Calu3 (cell line): Measurements from ENCODE around the gene PCIF1. TPM values are rescaled to one million over a fixed set of nuclear protein-coding genes. Genes with fewer than 3 reads are reported as not detected.

Experiments used
- BruUV-seq: library from RNA; stranded (reverse); fragments of 400-500 nt; replicated peaks from 2 replicates; lab custom pipeline; 2021; lab: Mats Ljungman, UMichigan
- CTCF ChIA-PET: fragments of 300-600 bp; sonication (Branson Sonifier 250); formaldehyde crosslinking; loops from one replicate; lab custom pipeline; 2022; ENCODE audit warnings: antibody characterized with exemption; lab: Charles Lee
- DNase-seq: peaks from one replicate; pipeline ENCODE4 v3.0.0; 2022
- H3K27ac Mint-ChIP-seq: one replicate; pipeline ENCODE4 v1.8.0; 2022; ENCODE audit warnings: mixed read lengths; ENCODE audit not compliant: unreplicated experiment
- H3K27me3 Mint-ChIP-seq: one replicate; pipeline ENCODE4 v1.8.0; 2022; ENCODE audit warnings: mixed read lengths; ENCODE audit not compliant: unreplicated experiment
- H3K36me3 Mint-ChIP-seq: one replicate; pipeline ENCODE4 v1.8.0; 2022; ENCODE audit warnings: mild to moderate bottlenecking, moderate library complexity, mixed read lengths; ENCODE audit not compliant: insufficient read depth, unreplicated experiment
- H3K4me1 Mint-ChIP-seq: one replicate; pipeline ENCODE4 v1.8.0; 2022; ENCODE audit warnings: mild to moderate bottlenecking, low read depth, mixed read lengths; ENCODE audit not compliant: unreplicated experiment
- H3K4me3 Mint-ChIP-seq: one replicate; pipeline ENCODE4 v1.8.0; 2022; ENCODE audit warnings: mild to moderate bottlenecking, low read depth, moderate library complexity, mixed read lengths; ENCODE audit not compliant: unreplicated experiment
- H3K9me3 Mint-ChIP-seq: one replicate; pipeline ENCODE4 v1.8.0; 2022; ENCODE audit warnings: low read depth, mixed read lengths; ENCODE audit not compliant: unreplicated experiment
- intact Hi-C: fragments of 100-400 bp; cut with micrococcal nuclease; formaldehyde crosslinking; loops from one replicate; pipeline ENCODE4 v1.10.0; 2022; ENCODE audit not compliant: unreplicated experiment
- total RNA-seq: library from RNA; stranded (reverse); gene quantifications from 2 replicates; pipeline ENCODE4 v1.2.3, GENCODE V29; 2022
- TF ChIP-seq, protein P1 (sequence below): fragments of 200-600 bp; IDR thresholded peaks from one replicate; pipeline ENCODE4 v1.8.0; 2022; ENCODE audit warnings: antibody characterized with exemption; ENCODE audit not compliant: unreplicated experiment

The PCIF1 gene
- total RNA-seq, 1 experiment from 2014 or later, result 39.8 TPM

DNA sequence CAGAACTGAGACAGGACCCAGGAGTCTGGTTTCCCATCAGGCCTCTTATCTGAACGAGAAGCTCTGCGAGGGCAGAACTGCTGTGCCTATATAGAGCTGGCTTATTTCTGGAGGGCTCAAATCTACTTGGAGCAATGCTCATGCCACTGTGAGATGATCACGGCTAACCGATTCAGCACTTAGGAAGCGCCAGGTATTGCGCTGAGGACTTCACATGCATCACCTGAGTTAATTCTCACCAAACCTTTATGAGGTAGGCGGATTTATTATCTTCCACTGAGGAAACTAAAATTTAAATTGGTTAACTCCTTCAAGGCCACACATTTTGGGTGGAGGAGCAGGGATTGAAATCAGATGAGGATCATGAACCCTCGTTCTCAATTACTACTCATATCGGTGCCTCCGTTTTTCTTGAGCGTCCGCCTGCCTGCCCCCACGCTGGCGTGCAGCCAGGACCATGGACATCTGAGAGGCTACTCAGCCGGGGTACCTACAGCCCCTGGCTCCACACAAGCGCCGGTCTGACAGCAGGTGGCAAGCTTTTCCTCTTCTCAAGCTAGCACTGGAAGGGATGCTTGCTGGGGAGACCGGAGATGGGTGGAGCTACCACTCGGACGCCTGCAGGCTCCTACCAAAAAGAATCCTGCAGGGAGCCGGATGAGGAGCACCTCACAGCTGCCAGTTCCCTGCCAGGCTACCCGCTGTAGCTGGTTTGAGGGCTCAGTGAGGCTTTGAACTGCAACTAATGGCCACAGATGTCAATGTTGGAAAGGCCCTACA is 1.0 kb upstream of the PCIF1 start:
- DNase-seq, result peak; percentile 90
- Mint-ChIP-seq H3K4me3 (peak overlapping the region; percentile 100), H3K27ac (peak overlapping the region; percentile 99), H3K36me3 (peaks cover 53% of the 10 kb centered on the region), H3K9me3 (no peaks in the 10 kb centered on the region), H3K27me3 (peaks cover 4% of the 10 kb centered on the region), H3K4me1 (peaks cover 4% of the 10 kb centered on the region)
- intact Hi-C loops, result no loop called here
- CTCF ChIA-PET, result interaction anchor here (0.6 to 2.3 kb wide), 11 partner anchors 9 to 134 kb away, joined by 3 to 7 read pairs (median 3); partner anchors contain the start of gene ZSWIM1
- BruUV-seq, result no TSS peak
- TF ChIP-seq, protein P1, sequence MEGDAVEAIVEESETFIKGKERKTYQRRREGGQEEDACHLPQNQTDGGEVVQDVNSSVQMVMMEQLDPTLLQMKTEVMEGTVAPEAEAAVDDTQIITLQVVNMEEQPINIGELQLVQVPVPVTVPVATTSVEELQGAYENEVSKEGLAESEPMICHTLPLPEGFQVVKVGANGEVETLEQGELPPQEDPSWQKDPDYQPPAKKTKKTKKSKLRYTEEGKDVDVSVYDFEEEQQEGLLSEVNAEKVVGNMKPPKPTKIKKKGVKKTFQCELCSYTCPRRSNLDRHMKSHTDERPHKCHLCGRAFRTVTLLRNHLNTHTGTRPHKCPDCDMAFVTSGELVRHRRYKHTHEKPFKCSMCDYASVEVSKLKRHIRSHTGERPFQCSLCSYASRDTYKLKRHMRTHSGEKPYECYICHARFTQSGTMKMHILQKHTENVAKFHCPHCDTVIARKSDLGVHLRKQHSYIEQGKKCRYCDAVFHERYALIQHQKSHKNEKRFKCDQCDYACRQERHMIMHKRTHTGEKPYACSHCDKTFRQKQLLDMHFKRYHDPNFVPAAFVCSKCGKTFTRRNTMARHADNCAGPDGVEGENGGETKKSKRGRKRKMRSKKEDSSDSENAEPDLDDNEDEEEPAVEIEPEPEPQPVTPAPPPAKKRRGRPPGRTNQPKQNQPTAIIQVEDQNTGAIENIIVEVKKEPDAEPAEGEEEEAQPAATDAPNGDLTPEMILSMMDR, result peak; percentile 44

DNA sequence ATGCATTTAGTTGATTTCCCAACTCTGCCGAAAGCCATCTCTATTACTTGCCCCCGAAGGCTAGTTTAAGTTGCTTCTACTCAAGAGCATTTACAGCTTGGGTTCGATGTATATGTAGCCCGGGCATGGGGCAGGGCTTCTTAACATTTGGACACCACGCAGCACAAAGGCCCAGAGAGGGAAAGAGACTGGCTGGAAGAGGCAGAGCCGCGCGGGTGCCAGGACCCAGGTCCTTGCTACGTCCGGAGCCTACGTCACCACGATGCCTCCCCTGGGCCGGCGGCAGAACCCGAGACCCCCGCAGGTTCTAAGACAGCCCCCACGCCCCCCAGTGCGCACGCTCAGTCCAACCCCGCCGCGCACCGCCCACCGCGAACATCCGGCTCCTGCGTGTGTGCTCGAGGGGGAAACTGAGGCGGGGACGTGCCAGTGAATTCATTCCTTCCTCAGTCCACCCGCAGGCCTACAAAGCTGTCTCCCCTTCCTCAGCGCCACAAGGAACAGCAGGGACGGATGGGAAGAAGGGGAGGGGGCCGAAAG is 367 bp upstream of the PCIF1 start:
- peak overlapping the region; percentile 100 for H3K4me3 Mint-ChIP-seq
- H3K27ac Mint-ChIP-seq, result peak overlapping the region; percentile 99
- no peaks in the 10 kb centered on the region for H3K9me3 Mint-ChIP-seq
- intact Hi-C loops, result no loop called here
- peak; percentile 58 for DNase-seq
- TF ChIP-seq, protein P1, result no peak
- H3K27me3 Mint-ChIP-seq, result no peaks in the 10 kb centered on the region
- peaks cover 6% of the 10 kb centered on the region for H3K4me1 Mint-ChIP-seq
- BruUV-seq, result TSS peak; percentile 72
- CTCF ChIA-PET, result interaction anchor here (0.6 to 2.3 kb wide), 13 partner anchors 10 to 135 kb away, joined by 3 to 7 read pairs (median 4); partner anchors contain the start of gene ZSWIM1
- peaks cover 58% of the 10 kb centered on the region for H3K36me3 Mint-ChIP-seq

DNA sequence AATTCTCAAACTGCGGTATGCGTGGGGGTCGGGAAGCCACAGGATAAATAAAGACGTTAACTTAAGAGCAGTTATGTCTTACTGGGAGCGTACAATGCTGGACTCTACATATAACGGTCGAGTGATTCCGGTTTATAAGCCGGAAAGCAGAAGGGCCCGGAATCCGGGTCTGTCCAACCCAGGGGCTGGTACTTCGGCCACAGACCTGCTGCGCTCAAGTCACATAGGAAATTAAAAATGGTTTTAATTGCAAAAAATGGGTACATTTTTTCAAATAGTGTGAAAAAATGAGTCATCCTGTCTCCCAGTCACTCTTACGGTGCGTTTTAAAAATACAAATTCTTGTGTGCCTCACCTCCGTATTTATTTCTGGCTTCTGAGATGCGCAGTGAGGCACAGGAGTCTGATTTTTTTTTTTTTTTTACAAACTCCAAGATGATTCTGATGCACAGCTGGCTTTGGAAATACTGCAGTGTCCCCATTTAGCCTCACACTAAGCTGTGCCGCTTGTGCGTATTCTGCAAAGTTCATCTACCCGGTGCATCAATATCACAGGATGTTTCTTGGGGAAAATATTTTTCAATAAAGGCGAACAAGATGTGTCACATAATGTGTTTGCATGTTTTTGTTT is 1.0 kb downstream of the PCIF1 start:
- BruUV-seq, result TSS peak; percentile 80
- intact Hi-C loops, result no loop called here
- CTCF ChIA-PET, result interaction anchor here (0.7 to 2.3 kb wide), 8 partner anchors 11 to 95 kb away, joined by 3 to 7 read pairs (median 4); no protein-coding TSS in a partner anchor
- DNase-seq, result no peak
- peaks cover 6% of the 10 kb centered on the region for H3K4me1 Mint-ChIP-seq
- H3K4me3 Mint-ChIP-seq, result peak overlapping the region; percentile 100
- no peaks in the 10 kb centered on the region for H3K27me3 Mint-ChIP-seq
- H3K9me3 Mint-ChIP-seq, result no peaks in the 10 kb centered on the region
- peak overlapping the region; percentile 99 for H3K27ac Mint-ChIP-seq
- peaks cover 70% of the 10 kb centered on the region for H3K36me3 Mint-ChIP-seq
- TF ChIP-seq, protein P1, result no peak

DNA sequence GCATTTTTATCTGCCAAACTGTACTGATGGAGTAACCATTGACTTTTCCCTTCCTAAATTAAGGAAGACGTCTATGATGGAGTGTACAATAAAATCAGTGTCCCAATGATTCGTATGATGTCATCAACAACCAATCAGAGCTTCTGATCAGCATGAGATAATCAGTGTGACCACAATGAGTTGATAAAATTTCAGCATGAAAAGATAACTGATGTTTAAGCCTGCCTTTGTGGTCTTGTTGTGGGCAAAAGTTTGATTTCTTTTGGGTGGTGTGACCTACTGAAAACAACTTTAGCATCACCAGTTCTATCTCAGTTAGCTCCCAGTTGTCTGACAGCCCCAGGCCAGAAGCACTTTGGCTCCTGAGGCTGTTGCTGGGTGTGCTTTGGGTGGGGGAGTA is 3.3 kb downstream of the PCIF1 start:
- CTCF ChIA-PET, result no interaction called here
- Mint-ChIP-seq H3K4me1 (peaks cover 6% of the 10 kb centered on the region), H3K9me3 (no peaks in the 10 kb centered on the region), H3K36me3 (peaks cover 72% of the 10 kb centered on the region), H3K4me3 (no peak overlapping the region), H3K27me3 (no peaks in the 10 kb centered on the region), H3K27ac (no peak overlapping the region)
- TF ChIP-seq, protein P1, result no peak
- no TSS peak for BruUV-seq
- no peak for DNase-seq
- intact Hi-C loops, result no loop called here
